Endometrium (tissue), 2 donors: ENCODE measurements around the gene SEPHS1.

Experiments
- FAIRE-seq: peaks from 2 replicates; lab custom pipeline; 2012; peaks lifted over from hg19 to GRCh38; lab: Jason Lieb, UNC
- donor health status: control.
- donor health status: control.

SEPHS1 gene

GRCh38 chr10:13327534-13327933 lies 20.6 kb downstream of the SEPHS1 start:
- no peak for FAIRE-seq

- FAIRE-seq: no peak
These were observed 25.4 kb downstream of the SEPHS1 start for GRCh38 chr10:13322615-13323148.

GRCh38 chr10:13321576-13321975 lies 26.5 kb downstream of the SEPHS1 start:
- no peak for FAIRE-seq

- no peak for FAIRE-seq
These were observed 28.9 kb downstream of the SEPHS1 start for GRCh38 chr10:13319166-13319565.

- no peak for FAIRE-seq
These were observed 30.6 kb downstream of the SEPHS1 start for GRCh38 chr10:13317474-13317873.

- FAIRE-seq: no peak
These were observed 31.3 kb downstream of the SEPHS1 start for GRCh38 chr10:13316635-13317311.

GRCh38 chr10:13315361-13315760 lies 32.7 kb downstream of the SEPHS1 start:
- FAIRE-seq: no peak

- no peak for FAIRE-seq
These were observed 36.9 kb downstream of the SEPHS1 start for GRCh38 chr10:13311177-13311575.

- FAIRE-seq: no peak
These were observed 37.4 kb downstream of the SEPHS1 start for GRCh38 chr10:13310518-13311176.

- FAIRE-seq: no peak
These were observed 38.3 kb downstream of the SEPHS1 start for GRCh38 chr10:13309792-13310191.

GRCh38 chr10:13308096-13308495 lies 40.0 kb downstream of the SEPHS1 start:
- FAIRE-seq: no peak

GRCh38 chr10:13306103-13306502 lies 42.0 kb downstream of the SEPHS1 start:
- FAIRE-seq: no peak

GRCh38 chr10:13302821-13303555 lies 45.1 kb downstream of the SEPHS1 start:
- no peak for FAIRE-seq

- FAIRE-seq: no peak
These were observed 48.4 kb downstream of the SEPHS1 start, which contains the start of gene PHYH for GRCh38 chr10:13299437-13300287. PHYH (minus strand) TSS chr10:13300064; CDS start chr10:13300042, 22 bp downstream.

- no peak for FAIRE-seq
These were observed 49.2 kb downstream of the SEPHS1 start for GRCh38 chr10:13298748-13299436.

GRCh38 chr10:13296476-13296875 lies 51.6 kb downstream of the SEPHS1 start:
- no peak for FAIRE-seq

- FAIRE-seq: no peak
These were observed 53.3 kb downstream of the SEPHS1 start for GRCh38 chr10:13294784-13295183.

- FAIRE-seq: no peak
These were observed 56.0 kb downstream of the SEPHS1 start for GRCh38 chr10:13291821-13292773.

GRCh38 chr10:13291061-13291460 lies 57.0 kb downstream of the SEPHS1 start:
- no peak for FAIRE-seq

GRCh38 chr10:13284050-13284449 lies 64.0 kb downstream of the SEPHS1 start:
- FAIRE-seq: no peak
